ENCODE data around the gene ATXN7L2.

ATXN7L2 gene, protein sequence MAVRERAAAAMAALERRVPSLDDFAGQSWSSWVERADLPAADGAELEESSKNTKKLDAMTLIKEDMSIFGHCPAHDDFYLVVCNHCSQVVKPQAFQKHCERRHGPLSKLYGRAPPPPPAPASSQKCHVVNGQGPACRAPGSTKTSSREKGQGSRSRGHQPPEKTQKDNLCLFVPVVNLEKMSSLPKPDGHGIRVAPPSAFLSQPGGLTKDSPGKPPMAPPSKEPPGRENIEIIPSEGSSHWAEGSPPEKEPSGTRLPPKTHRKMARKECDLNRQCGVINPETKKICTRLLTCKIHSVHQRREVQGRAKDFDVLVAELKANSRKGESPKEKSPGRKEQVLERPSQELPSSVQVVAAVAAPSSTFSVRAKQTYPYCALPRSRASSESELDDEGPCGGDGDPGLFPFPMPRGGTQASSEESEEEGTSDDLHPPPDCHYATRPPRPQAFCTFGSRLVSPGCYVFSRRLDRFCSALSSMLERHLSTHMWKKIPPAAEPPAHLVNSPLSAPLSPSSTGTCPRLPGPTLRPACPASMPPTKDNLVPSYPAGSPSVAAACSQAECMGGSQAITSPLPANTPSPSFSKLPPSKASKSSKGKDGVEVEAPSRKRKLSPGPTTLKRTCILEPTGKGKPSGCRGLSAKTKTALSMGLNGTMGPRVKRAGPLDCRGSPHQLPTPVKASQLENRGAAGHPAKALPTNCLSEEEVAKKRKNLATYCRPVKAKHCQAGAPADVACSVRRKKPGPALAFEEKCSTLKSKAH

DNA sequence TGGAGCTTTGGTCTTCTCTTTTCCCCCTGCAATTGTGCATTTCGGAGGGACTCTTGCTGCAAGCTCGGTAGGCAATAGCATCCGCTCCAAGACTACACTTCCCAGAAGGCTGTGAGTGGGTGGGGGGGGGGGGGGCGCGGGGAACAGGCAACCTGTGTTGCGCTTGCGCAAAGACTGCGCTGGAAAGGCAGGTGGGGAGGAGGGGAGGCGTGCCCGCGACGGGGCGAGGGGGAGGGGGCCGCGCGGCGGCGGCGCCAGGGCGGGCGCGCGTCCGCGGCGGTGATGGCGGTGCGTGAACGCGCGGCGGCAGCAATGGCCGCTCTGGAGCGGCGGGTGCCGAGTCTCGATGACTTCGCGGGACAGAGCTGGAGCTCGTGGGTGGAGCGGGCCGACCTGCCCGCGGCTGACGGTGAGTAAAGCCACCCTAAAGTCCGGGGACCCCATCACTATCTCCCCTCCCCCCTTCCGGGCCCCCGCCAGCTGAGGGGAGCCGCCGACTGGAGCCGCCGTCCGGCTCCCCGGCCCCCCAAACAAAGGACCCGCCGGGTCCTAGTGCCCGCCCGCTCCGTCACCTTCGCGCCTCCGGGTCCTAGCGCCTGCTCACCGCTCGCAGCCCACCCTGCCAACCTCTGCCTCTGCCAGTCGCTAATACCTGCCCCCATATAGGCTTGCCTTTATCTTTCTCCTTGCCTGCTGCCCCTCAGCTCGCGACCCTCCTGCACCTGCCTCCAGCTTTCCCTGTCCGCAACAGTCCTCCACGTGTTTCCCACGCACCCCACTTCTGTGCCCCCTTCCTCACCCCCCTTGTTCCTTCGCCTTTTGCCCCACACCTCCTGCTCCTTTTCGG lies at the start of gene ATXN7L2:
Gene ATXN7L2 (plus strand): TSS at position 234 of the 847 bp plus-strand sequence. CDS start 49 bp downstream, at position 283.
- TF ChIP-seq GATA3 (IDR thresholded peaks at IDR 0.05; ENCODE audit: low read depth, low read length) (no peak), GATA2 (IDR thresholded peaks at IDR 0.05; ENCODE audit: low read depth, low read length) (no peak)

DNA sequence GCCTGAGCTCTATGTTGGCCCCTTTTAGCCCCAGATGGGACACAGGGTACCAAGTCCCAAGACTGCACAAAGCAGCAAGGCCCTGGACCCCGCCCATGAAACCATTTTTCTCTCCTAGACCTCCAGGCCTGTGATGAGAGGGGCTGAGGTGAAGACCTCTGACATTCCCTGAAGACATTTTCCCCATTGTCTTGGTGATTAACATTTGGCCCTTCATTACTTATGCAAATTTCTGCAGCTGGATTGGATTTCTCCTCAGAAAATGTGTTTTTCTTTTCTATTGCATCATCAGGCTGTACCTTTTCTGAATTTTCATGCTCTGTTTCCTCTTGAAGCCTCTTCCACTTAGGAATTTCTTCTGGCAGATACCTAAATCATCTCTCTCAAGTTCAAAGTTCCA lies 49.2 kb upstream of the ATXN7L2 start:
- TF ChIP-seq GATA3 (IDR thresholded peaks at IDR 0.05; ENCODE audit: low read depth, low read length) (no peak), GATA2 (IDR thresholded peaks at IDR 0.05; ENCODE audit: low read depth, low read length) (no peak)

DNA sequence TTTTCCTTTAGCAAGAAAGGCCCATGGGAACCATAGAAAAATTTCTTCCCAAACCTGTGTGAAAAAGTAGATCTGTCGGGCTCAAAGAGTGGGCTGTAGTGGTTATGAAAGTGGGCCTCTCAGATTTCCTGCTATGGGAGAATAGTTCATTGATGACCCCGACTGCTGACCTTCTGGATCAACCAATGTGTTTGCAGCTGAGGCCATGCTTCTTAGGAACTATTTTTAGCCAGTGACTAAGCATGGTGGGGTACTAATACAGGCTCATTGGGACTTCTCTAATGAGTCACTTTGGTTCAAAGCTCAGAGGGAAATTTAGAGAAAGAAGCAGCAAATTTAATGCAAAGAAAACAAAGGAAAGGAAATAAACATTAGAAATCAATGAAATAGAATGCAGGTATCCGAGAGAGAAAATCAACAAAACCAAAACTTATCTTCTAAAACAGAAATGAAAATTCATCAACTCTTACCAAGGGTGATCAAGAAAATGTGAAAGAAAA lies 44.9 kb upstream of the ATXN7L2 start:
- TF ChIP-seq GATA3 (IDR thresholded peaks at IDR 0.05; ENCODE audit: low read depth, low read length) = no peak
- no peak for TF ChIP-seq GATA2 (IDR thresholded peaks at IDR 0.05; ENCODE audit: low read depth, low read length)

DNA sequence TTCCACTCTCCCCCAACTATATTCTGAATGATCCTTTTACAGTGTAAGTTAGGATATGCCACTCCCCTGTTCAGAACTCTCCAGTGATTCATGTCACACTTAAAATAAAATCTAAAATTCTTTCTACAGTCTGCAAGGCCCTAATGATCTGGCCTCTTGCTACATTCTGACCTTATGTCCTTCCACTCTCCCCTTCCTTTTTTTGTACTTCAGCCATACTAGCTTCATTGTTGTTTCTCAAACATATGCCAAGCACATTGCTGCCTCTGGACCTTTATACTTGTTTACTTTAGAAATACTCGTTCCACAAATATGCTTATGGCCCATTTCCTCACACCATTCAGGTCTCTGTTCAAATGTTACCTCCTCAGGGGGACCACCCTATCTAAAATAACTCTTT lies 42.6 kb upstream of the ATXN7L2 start:
- no peak for TF ChIP-seq GATA2 (IDR thresholded peaks at IDR 0.05; ENCODE audit: low read depth, low read length)
- TF ChIP-seq GATA3 (IDR thresholded peaks at IDR 0.05; ENCODE audit: low read depth, low read length) = no peak

DNA sequence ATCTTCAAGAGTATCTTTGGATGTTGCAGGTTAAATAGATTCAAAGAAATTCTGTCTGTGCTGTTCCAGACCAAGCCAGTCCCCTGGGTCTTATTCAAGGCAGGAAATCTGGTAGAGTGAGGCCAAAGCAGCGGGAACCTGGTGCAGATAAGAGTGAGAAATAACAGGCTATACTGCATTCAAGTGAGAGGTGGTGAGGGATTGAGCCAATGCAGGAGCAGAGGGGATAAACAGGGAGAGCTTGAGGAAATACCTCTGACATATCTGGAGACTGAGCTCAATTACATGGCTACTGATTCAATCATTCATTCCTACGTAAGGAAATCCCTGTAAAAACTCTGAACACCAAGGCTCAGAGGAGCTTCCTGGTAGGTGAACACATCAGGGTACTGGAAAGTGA lies 40.2 kb upstream of the ATXN7L2 start:
- no peak for TF ChIP-seq GATA3 (IDR thresholded peaks at IDR 0.05; ENCODE audit: low read depth, low read length)
- TF ChIP-seq GATA2 (IDR thresholded peaks at IDR 0.05; ENCODE audit: low read depth, low read length) = no peak

DNA sequence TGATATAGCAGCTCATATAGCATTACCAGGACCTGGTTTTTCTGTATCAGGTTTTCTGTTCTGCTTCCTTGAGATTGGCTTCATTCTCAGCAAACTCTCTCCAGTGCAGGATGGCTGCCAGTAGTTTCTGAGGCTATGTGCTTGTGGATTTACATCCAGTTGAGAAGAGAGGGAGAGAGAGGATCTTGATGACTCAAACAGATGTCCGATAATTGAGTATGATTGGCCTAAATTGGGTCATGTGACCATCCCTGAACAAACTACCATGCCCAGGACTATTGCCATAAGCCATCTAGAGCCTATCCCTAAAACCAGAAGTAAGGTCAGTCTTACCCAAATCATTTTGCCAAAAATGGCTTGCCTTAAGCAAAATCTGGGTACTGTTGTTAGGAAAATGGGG lies 39.4 kb upstream of the ATXN7L2 start:
- no peak for TF ChIP-seq GATA3 (IDR thresholded peaks at IDR 0.05; ENCODE audit: low read depth, low read length)
- no peak for TF ChIP-seq GATA2 (IDR thresholded peaks at IDR 0.05; ENCODE audit: low read depth, low read length)

DNA sequence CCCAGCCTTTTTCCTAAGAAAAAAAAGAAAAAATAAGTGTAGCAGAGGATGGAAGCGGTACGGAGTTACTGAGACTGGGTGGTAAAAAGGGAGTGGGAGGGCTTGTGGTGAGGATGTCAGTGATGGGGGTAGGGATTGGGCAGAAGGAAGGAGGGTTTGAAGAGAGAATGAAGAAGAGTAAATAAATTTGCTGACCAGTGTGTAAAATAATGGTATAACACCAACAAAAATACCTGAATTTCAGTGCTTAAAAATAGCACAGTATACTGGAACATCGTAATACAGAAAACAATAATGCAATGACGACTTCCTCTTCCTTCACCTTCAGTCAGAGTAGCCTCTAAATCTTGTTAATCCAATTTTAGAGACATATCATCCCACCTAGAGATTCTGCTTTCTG lies 36.2 kb upstream of the ATXN7L2 start:
- no peak for TF ChIP-seq GATA3 (IDR thresholded peaks at IDR 0.05; ENCODE audit: low read depth, low read length)
- TF ChIP-seq GATA2 (IDR thresholded peaks at IDR 0.05; ENCODE audit: low read depth, low read length) = no peak

DNA sequence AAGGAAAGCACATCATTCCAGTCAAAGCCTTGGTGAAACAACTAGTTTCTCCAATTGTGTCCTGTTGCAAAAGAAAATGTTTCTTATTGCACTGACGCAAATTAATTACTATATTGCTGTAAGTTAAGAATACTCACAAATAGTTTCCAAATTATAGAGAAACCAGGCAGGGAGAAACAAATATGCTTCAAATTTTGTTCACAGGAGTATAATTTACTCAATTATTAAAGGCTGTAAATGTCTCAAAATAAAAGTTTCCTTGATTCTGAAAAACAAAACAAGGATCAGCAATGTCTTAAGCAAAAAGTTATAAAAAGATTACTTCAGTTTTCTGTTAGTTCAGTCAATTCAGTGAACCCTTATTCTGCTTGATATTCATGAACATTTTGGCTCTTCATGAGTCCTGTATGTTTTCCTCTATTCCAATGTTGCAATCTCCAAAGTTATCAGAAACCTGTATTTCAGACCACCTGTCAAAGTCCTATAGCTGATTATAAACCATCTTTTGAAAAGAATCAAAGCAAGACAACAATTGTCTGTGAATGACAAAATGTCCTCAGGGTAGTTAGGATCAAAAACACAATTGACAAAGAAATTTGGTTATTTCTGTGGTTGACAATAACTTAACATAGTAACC lies 29.1 kb upstream of the ATXN7L2 start:
- TF ChIP-seq GATA2 (IDR thresholded peaks at IDR 0.05; ENCODE audit: low read depth, low read length) = no peak
- no peak for TF ChIP-seq GATA3 (IDR thresholded peaks at IDR 0.05; ENCODE audit: low read depth, low read length)

DNA sequence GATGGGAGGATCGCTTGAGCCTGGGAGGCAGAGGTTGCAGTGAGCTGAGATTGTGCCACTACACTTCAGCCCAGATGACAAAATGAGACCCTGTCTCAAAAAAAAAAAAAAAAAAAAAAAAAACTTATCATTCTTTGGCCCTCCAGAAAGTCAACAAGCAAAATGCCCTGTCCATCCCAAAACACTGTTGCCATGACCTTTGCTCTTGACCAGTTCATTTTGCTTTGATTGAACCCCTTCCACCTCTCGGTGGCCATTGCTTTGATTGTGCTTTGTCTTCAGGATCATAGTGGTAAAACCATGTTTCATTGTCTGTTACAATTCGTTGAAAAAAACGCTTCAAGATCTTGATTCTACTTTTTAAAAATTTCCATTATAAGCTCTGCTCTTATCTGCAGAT lies 25.9 kb upstream of the ATXN7L2 start:
- no peak for TF ChIP-seq GATA3 (IDR thresholded peaks at IDR 0.05; ENCODE audit: low read depth, low read length)
- no peak for TF ChIP-seq GATA2 (IDR thresholded peaks at IDR 0.05; ENCODE audit: low read depth, low read length)

DNA sequence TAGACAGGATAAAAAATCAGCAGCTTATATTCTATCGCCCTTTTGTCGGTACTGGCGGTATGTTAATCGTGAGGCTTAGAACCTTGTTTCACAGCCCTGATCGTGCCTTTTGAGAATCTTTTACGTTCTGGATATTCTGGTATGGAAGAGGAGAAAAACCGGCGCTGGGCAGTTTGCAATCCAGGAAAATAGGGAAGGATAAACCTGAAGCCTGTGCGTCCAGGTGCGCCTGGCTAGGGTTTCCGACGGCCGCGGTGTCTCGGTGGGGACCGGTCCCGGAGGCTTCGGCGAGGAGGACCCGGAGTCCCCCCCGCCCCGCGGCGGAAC lies 17.6 kb upstream of the ATXN7L2 start:
- TF ChIP-seq GATA2 (IDR thresholded peaks at IDR 0.05; ENCODE audit: low read depth, low read length) (no peak), GATA3 (IDR thresholded peaks at IDR 0.05; ENCODE audit: low read depth, low read length) (no peak)

DNA sequence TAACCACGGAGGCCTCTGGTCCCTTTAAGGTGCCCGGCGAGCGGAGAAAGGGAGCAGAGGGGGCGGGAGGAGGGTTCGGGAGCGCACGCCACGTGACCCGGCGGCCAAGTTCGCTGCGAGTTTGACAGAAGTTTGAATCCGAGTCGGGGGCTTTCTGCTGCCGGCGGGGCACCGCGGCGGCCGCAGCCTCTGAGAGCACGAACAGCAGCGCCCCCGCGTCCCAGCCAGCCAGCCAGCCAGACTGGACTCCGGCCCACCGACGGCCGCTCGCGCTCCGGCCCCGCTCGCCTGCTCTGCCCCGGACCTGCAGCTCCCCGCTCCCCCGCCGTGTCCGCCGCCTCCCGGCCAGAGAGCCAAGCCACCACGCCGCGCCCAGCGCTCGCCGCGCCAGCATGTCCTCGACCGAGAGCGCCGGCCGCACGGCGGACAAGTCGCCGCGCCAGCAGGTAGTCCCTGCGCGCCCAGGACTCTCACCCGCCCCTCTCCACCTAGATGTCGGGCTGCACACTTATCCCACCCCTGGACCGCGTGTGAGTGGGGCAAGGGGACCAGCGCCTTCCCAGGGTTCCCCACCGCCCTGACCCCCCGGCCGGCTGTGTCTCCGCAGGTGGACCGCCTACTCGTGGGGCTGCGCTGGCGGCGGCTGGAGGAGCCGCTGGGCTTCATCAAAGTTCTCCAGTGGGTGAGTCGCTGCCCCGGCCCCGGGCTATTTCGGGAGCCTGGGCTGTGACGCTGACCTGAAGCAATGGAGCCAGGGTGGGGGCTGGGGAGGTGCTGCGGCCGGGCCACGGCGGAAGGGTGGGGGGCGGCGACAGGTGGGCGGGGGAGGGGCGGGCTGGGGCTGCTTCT lies 17.0 kb upstream of the ATXN7L2 start, which contains the start of gene SYPL2:
Gene SYPL2 (plus strand): TSS at position 95 of the 849 bp plus-strand sequence. CDS start 298 bp downstream, at position 393.
- TF ChIP-seq GATA2 (IDR thresholded peaks at IDR 0.05; ENCODE audit: low read depth, low read length) (no peak), GATA3 (IDR thresholded peaks at IDR 0.05; ENCODE audit: low read depth, low read length) (no peak)

DNA sequence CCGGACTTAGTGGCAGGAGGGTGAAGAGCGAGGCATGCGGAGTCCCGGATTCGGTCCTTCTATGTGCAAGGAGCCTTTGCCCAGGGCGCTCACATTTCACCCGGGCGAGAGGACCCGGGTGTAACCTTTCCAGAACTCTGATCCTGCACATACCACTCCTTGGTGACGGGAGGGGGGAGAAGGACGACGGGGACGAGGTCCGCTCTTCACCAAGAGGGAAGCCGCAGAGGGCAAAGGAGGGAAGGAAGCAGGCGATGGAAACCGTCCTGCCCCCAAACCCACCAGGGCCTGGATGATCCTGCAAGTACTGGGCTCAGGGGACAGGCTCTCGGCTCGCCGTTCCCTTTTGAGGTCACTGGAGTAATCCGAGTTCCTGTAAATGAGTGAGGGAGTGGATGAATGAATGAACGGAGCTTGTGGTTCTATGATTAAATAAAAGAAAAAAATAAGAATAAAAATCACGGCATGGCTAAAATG lies 16.4 kb upstream of the ATXN7L2 start:
- no peak for TF ChIP-seq GATA2 (IDR thresholded peaks at IDR 0.05; ENCODE audit: low read depth, low read length)
- no peak for TF ChIP-seq GATA3 (IDR thresholded peaks at IDR 0.05; ENCODE audit: low read depth, low read length)

All from SH-SY5Y (cell line).